ENCODE measurements around the gene CCR9.

CCR9 gene

DNA sequence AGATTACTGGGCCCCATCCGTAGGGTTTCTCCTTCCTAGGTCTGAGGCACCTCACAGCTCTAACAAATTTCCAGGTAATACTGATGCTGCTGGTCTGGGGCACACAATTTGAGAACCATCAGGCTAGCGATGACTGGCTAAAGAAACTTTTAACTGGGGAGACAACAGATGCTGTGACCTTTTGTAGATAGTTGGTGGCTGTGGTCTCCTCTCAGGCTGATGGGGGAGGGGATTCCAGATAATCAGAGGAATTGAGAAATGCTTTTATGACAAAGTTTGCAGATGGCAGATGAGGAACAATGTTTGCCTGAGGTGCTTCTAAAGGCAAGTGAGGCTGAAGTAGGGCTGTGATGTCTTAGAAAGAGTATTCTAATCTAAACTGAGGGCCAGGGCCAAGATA is 13.8 kb upstream of the CCR9 start:
- no peak for DNase-seq (ENCODE audit: low spot score)

DNA sequence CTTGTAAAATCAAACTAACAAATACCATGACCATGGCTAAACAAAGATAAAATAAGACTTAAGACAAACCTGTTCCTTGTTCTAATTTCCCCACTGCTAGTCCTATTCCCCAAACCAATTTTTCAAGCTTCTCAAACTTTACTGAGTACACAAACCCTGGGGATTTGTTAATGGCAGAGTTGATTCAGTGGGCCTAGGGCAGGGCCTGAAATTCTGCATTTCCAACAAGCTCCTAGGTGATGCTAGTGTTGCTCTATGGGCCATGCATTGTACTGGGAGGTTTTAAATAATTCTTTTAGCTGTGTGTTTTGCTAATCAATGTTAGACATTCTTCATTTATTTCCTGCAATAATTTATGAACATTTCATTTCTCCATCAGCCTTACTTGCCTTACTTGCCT is 13.3 kb upstream of the CCR9 start:
- DNase-seq (ENCODE audit: low spot score), result no peak

GRCh38 chr3:45873638-45874037 is 12.7 kb upstream of the CCR9 start:
- DNase-seq (ENCODE audit: low spot score), result no peak

GRCh38 chr3:45874677-45875346 is 11.5 kb upstream of the CCR9 start:
- DNase-seq (ENCODE audit: low spot score), result no peak

GRCh38 chr3:45878124-45878523 is 8.2 kb upstream of the CCR9 start:
- DNase-seq (ENCODE audit: low spot score), result no peak

GRCh38 chr3:45880725-45881077 is 5.6 kb upstream of the CCR9 start:
- DNase-seq (ENCODE audit: low spot score), result no peak

DNA sequence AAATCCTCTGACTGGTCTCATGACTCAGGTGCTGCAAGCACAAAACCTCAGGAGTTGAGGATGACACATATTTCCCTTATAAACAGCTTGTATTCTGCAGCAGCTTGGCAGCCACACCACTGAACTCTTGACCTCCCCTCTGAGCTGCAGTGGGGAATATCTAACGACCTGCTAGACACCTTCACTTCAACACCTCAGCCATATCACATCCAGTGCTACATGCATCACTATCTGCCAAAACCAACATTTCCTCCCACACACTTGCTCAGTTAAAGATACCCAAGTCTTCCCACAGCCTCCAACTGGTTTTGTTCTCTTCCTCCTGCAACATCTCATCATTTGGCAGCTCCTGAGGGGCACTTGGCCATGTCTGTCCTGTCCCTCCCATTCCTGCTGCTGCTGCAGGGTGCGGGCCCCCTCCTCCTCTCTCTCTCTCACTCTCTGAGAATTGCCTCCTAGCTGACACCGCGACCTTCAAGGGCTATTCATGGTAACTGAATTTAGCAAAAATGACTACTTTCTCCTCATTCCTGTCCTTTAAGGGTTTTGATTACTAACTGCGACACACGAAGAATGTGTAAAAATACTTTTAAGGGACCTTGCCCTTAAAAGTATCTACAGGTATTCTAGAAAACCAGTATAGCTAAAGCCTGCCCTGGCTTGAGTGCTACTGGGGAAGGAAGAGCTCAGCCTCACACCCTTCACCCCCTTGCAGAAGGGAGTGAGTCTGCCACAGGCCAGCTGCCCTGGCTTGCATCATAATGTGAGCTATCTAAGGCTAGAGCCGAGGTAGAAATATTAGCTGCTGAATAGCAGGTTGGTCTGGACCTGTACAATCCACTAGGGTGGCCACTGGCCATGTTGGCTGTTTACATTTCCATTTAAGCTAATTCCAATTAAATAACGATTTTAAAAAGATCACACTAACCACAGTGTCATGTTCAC is 5.0 kb upstream of the CCR9 start:
- DNase-seq (ENCODE audit: low spot score), result no peak

DNA sequence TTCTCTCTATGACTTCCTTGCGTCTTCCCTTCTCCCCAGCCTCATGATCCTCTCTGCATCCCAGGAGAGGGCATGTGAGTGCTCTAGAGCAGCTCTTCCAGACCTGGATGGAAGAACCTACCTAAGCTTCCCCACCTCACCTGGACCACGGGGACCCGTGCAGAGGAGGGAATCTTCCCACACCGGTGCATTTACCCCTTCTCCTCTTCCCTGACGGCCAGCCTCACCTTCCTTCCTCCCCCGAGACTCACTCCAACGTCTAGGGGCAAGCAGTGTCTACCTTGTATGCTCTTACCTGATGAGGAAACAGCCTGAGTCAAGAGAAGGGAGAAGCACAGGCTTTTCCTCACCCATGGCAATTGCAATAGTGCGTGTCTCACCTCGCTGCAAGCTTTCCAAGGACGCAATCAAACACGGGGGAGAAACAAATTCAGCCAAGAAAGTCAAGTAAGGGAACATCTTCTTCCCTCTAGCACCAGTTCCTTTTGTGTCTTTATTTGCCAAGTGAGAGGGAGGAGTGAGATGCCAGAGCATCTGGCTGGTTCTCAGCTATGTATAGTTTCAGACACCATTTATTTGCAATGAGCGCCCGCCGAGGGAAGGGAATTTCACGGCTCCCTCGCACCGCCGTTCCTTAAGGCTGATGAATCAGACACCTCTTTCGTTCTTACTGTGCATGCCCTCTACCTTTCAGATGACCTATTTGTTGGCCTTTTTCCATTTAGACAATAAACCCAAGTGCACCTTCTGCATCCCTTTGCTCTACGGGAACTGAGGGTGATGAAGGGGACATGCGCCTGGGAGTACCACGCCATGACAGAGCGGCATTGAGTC is 1.8 kb upstream of the CCR9 start:
- DNase-seq (ENCODE audit: low spot score), result no peak

- DNase-seq (ENCODE audit: low spot score), result no peak
Measured at GRCh38 chr3:45887285-45887684, 942 bp downstream of the CCR9 start.

DNA sequence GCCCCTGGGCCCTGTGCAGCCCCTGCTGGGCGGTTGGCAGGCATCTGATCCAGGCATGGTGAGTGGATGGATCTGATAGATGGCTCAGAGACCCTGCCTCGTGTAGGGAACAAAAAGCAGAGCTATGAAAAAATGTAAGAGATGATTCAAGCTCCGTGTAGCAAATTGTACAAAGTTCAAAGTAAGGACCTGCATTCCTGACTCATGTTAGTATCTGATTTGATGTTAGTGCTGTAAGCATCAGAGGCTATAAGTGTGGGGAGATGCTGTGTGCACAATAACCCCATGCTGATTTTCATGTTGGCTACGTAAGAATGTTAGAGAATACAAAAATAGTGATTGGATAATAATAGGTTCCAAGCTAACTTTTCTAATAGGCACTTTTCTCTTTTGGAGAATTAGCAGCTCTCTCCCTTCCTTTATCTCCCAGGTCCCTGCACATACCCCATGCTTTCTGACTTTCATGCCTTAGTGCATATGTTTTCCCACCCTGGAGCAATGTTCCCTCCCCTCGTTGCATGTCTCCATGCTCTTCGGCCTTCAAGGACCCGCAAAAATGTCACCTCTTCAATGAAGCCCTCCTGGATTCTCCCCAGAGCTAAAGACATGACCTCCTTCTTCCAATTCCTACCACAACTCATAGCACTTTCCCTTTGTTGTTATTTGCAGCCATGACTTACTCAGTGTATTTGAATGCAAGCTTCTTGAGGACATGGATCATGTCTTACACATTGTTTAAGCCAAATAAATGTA is 1.6 kb downstream of the CCR9 start:
- no peak for DNase-seq (ENCODE audit: low spot score)

DNA sequence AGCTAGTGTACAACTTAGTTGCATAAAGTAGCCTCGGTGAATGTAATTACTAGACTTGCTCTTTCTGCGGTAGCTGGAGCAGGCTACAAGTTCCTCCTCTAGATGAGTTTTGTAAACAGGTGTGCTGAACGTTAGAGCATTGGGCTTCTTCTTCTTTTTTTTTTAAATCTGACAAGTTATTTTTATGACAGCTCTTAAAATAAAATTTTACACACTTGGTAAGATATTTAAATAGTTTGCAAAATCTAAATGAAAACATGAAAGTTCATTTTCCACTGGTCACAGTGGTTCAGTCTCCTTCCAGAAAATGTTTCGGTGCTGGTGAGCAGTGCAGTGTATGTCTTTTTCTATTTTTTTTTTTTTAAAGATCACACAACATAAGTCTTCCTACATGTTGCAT is 3.0 kb downstream of the CCR9 start:
- DNase-seq (ENCODE audit: low spot score), result no peak

DNA sequence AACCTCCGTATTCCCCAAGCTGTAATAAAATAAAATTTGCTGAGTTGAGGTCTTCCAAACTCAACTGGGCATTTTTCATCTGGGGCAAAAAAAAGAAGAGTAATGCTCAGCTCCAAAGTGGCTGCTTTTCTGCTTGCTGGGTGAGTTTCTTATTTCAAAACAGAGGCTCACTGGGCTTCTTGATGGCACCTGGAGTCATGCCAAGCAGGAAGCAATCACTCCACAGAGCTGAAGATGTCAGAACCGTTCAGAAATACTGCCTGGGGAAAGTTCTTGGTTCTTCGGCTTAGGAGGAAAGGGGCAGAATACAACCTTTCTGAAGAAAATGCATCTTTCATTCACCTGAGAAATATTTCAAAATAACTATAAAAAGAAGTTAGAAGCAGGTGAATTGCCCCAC is 4.1 kb downstream of the CCR9 start:
- DNase-seq (ENCODE audit: low spot score), result no peak

- DNase-seq (ENCODE audit: low spot score), result no peak
Measured at GRCh38 chr3:45892161-45892560, 5.8 kb downstream of the CCR9 start.

GRCh38 chr3:45894015-45894414 is 7.7 kb downstream of the CCR9 start:
- no peak for DNase-seq (ENCODE audit: low spot score)

DNA sequence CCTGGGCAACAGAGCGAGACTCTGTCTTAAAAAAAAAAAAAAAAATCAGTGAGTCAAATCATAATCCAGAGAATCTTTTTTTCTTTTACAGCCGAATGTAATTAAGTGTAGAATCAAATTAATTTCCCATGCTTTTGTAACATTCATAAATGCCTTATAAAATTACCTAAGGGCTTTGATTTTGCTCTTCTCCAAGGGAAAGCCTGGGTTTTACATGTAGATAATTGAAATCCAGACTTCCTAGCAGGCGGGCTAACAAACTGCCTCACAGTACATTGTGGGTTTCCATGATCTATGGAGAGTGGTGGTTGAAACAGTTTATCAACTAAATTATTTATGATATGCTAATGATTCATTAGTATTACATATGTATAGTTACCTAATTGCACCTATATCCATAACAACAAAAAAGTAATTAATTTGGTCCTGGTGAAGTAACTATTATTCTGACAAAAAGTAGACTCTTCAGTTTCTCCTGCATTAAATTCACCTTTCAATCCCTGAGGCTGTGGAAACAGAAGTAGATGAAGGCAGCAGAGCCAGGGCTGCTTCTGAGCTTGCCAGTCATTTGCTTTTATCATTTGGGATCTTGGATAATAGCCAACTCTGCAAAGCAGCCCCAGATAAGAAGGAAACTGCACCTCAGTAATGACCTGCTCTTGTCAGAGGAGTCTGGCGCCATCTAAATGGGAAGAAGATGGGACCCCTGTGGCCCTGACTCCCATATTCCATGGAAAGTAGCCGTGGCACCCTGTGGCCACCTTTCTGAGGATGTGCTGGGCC is 9.5 kb downstream of the CCR9 start:
- no peak for DNase-seq (ENCODE audit: low spot score)

DNA sequence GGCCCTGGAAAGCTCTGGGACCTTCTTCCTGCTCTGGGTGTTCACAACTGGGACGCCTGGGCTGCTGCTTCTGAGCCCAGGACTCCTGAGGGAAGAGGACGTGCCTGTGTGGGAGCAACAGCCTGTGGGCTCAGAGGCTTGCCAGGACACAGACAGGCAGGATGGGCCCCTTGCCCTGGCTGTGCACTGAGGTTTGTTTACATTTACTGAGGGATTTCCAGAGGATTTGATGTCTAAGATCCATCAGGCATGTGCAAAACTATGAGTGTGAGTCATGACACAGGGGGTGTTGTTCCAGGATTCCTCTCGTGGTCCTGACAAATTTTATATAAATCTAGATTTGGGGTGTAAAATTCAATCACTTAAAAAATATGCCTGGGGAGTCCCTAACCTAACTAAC is 10.6 kb downstream of the CCR9 start:
- DNase-seq (ENCODE audit: low spot score), result no peak

DNA sequence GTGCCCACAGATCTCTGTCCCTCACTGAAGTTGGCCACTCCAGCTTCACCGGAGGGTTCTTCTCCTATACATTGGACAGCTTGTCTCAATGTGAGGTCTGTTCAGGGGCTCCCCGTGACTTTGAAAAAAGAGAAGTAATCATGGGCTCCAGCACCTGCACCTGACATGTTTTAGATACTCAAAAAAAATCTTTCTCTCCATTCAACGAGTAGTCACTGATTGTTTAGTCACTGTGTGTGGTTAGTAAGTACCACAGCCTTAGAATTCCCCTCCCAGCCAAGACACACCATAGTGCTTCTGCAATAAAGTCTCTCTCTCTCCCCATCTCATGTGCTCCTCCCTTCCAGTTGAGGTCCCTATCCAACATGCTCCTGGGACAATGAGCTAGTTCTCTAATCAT is 18.6 kb downstream of the CCR9 start:
- no peak for DNase-seq (ENCODE audit: low spot score)

DNA sequence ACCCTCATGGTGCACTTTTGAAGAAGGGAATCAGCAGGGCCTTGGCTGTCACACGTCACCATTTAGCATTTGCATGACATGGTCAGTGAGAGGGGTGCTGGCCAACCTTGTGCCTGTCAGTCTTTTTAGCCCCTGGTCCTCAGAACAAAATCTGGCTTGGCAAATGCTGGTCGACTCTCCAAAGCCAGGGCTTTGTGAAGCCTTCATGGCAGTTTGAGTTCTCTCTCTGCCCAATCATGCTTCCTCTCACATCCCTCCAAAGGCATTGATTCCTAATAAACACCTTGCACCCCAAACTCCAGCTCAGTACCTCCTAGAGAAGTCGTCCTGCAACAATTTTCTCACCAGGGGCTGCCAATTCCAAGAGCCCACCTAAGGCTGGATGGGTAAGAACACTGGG is 19.4 kb downstream of the CCR9 start:
- no peak for DNase-seq (ENCODE audit: low spot score)

- no peak for DNase-seq (ENCODE audit: low spot score)
Measured at GRCh38 chr3:45906681-45907407, 20.5 kb downstream of the CCR9 start.

All from COLO829 (cell line).